Measurements from ENCODE around the gene EPB41L4B.
"Not testable (repeated sequence)": the region's sequence is repeated elsewhere in the genome, so short reads cannot be mapped to it uniquely, and the experiment has no call there.

EPB41L4B gene

GRCh38 chr9:109320742-109321448 is at the start of gene EPB41L4B:
EPB41L4B (minus strand) TSS chr9:109321059; CDS start chr9:109320446, 613 bp downstream.
- peak; percentile 88 for DNase-seq

- no peak for DNase-seq
These were observed 48.4 kb upstream of the EPB41L4B start for GRCh38 chr9:109369285-109369684.

GRCh38 chr9:109360771-109361170 is 39.9 kb upstream of the EPB41L4B start:
- no peak for DNase-seq

GRCh38 chr9:109358968-109359603 is 38.2 kb upstream of the EPB41L4B start:
- DNase-seq, result not testable (repeated sequence)

DNA sequence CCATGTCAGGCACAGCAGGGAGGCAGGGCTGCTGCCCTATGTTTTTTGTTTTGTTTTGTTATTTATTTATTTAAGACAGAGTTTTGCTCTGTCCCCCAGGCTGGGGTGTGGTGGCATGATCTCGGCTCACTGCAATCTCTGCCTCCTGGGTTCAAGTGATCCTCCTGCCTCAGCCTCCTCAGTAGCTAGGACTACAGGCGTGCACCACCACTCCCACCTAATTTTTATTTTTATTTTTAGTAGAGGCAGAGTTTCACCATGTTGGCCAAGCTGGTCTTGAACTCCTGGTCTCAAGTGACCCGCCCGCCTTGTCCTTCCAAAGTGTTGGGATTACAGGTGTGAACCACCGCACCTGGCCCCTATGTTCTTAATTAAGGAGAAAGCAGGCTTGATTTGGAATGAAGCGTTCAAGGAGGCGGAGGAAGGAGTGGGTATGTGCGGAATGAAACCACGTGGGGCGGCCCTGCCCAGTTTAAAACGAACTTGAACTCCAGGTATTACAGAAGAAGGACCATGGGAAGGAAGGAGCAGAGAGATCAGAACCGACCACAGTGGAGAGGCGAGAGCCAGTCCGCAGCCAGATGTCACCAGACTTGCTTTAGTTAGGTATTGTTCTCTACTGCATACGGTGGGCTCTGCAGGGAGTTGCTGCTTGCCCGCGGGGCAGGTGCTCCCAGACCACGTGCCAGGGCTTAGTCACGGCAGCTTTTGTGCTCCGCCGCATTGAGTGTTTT is 34.9 kb upstream of the EPB41L4B start:
- DNase-seq, result no peak

DNA sequence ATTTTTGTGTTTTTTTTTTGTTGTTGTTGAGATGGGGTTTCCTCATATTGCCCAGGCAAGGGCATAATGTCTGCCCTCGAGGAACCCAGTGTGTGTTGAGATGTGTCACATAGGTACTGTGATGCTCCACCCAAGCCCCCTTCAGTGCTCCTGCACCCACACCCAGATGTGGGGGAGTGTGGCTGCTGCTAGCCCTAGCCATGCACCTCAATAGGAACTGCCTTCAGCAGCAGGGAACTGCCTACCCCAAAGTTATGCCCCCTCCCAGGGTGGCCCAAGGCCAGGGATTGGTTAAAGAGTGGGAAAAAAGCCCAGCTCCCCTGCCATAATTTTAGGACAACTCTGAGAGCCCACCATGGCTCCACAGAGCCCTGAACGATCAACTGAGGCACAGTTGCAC is 33.3 kb upstream of the EPB41L4B start:
- DNase-seq, result no peak

DNA sequence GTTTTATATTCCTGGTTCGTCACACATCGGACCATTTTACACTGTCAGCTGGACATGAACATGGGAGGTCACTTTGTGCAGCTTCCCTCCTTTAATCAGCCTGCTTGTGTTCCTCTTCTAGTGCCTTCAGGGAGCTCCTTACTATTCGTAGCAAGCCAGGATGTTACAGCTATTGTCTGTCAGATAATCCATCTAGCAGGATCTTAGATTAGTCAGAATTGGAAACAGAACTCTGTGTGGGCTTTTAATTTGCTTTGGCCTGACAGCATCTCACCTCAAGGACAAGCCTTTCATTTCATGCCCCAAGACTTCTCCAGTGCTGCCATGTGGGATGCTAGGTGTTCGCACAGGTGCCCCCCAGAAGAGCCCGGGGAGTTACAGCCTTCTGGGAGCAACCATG is 30.2 kb upstream of the EPB41L4B start:
- no peak for DNase-seq

- peak; percentile 48 for DNase-seq
These were observed 28.6 kb upstream of the EPB41L4B start for GRCh38 chr9:109349421-109349846.

GRCh38 chr9:109346904-109347303 is 26.0 kb upstream of the EPB41L4B start:
- DNase-seq, result no peak

DNA sequence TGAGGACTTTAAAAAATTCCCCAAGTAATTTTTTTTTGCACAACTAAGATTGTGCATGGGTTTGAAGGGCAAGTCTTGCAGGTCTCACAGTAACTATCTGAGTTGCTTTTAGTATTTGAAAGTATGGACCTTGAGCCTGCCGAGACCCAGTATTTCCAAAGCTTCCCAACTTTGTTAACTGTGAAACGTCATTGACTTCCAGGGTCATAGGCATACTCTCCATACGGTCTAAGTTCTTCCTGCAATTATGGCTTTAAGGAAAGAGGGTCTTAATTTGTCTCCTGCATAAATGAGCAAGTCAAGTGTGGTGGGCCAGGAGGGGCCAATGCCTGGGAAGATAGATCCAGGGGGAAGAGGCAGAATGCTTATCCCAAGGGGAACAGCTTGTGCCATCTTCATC is 24.0 kb upstream of the EPB41L4B start:
- DNase-seq, result no peak

GRCh38 chr9:109342878-109343277 is 22.0 kb upstream of the EPB41L4B start:
- no peak for DNase-seq

GRCh38 chr9:109341561-109341960 is 20.7 kb upstream of the EPB41L4B start:
- DNase-seq, result no peak

DNA sequence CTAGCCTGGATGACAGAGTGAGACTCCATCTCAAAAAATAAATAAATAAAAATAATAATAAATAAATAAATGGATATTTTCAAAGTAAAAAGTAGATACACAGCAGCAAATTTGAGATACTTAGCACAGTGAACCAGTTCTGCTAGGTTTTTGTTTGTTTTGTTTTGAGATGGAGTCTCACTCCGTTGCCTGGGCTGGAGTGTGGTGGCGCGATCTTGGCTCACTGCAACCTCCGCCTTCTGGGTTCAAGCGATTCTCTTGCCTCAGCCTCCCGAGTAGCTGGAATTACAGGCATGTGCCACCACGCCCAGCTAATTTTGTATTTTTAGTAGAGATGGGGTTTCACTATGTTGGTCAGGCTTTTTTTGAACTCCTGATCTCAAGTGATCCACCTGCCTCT is 20.1 kb upstream of the EPB41L4B start:
- DNase-seq, result not testable (repeated sequence)

DNA sequence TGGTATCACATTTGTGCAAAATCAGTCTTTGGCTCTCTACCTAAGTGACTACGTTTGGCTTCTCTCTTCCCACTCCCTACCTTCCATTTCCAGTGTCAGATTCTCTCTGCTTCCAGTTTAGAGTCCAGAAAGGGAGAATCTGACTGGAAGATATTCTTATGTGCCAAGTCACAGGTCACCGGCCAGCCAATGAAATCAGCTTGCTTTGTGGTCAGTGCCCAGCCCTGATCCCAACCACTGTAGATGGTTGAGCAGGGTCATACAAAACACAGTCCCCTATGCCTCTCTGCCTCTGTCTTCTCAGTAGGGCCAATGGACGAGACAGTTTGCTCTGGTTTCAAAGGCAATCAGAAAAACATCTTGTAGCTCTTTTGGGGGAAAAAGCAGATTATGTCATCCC is 15.6 kb upstream of the EPB41L4B start:
- DNase-seq, result no peak

GRCh38 chr9:109335929-109336328 is 15.1 kb upstream of the EPB41L4B start:
- no peak for DNase-seq

GRCh38 chr9:109335121-109335520 is 14.3 kb upstream of the EPB41L4B start:
- DNase-seq, result no peak

DNA sequence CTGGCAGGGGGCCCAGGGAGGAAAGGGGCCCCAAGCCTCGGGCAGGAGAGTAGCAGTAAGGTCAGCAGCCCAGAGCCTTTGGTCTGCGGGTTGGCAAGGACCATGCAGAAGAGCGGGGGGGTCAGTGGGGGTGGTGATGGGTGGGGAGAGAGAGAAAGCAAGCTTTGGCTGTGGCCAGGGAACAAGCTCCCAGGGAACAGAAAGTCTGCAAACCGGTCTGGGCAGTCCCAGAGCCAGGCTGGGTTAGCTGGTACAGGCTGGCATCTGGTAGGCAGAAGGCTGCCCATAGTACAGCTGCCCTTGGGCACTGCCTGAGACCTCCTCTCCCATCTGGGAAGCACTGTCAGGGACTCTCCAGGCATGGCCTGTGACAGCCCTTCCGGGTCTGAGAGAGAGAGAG is 10.5 kb upstream of the EPB41L4B start:
- DNase-seq, result no peak

DNA sequence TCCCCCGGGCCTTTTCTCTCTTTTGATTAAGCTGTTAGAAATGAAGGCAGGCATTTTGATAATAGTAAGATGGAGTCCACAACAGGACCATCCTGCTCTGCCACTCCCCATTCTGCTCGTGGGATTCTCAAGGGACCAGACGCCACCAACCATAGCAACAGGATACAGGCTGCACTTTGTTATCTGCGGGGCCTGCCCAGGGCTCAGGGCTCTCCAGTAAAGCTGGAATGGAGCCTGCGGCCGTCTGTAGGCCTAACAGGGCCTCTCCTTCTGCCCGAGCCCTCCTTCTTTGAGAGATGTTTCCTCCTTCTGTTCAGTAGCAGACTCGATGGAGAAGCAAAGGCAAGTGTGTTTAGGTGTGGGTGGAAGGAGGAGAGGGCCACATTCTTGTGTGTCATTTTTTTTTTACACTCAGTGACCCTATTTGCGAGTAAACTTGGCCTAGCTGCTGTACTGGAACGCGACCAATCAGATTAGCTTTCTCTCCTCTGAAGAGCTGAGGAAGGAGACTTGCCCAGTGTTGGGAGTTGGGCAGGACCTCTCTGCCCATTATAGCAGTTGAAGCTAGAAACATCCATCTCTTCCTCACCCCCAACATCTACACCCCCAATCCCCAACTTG is 8.9 kb upstream of the EPB41L4B start:
- DNase-seq, result no peak

DNA sequence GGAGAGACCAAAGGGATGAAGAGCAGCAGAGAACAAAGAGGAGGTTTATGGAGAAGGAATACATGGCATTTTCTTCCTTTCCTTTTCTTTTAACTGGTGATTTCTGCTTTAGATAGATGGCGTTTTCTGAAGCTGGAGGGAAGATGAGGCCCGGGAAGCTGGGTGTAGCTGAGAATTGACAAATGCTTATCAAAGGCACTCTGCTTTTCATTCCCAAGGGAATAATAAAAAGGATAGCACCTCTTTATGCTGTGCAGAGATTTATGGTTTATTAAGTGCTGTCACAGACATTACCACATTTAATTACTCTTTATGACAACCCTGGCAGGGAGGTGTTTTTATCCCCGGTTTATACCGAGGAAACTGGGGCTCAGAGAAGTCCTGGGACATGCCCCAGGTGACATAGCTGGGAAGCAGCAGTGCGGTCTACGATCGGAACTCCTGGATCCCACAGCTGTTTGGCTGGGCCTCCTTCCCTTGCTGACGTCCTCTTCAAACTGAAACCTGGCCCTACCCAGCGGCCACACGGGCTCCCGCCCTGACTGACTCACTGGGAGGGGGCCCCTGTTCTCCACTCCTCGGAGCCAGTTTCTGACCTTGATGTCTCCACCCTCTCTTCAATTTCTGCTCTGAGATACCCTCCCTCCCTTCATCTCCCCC is 8.2 kb upstream of the EPB41L4B start:
- DNase-seq, result no peak

- DNase-seq, result no peak
These were observed 4.2 kb upstream of the EPB41L4B start for GRCh38 chr9:109325089-109325488.

DNA sequence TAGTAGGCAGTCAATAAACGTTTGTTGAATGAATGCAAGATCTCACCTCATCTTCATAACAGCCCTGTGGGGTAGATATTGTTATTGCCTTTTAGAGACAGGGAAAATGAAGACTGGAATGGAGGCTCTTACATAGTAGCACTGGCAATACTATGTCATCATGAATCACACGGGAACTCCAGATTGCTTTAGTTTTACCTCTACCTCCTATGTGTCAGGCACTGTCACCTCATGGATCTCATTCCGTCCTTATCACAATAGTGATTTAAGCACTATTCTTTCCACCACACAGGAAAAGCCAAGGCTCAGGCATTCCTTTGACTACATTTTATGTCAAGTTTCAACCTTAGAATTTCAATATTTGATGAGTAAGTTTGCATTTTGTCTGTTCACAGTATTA is 2.9 kb upstream of the EPB41L4B start:
- no peak for DNase-seq

- no peak for DNase-seq
These were observed 868 bp upstream of the EPB41L4B start for GRCh38 chr9:109321727-109322126.

DNA sequence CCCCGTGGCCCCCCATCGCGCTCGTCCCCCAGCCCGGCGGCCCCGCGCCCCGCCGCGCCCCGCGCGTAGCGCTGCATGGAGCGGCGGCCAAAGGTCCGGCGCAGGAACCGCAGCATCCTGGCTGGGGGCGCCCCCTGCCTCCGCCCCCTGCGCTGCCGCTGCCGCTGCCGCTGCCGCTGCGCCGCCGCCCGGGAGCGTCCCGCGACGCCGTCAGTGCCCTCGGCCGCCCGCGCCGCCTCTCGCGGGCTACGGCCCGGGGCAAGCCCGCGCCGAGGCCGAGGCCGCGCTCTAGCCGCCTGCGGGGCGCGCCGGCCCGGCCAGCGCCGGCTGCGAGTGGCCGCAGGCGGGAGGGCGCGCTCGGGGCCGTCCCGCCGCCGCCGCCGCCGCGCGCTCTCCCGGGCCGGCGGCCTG is 523 bp downstream of the EPB41L4B start:
- no peak for DNase-seq
